Measurements from ENCODE around the gene HILPDA. TPM values are rescaled to one million over a fixed set of nuclear protein-coding genes. Genes with fewer than 3 reads are reported as not detected.
A peak's percentile ranks its signal among the peaks of the same experiment; 100 is the strongest.

The HILPDA gene
- total and polyA plus RNA-seq, 9 of the 15 experiments (the other 6 are each of a cell fraction or from before 2014, with no cell fraction given) = 8.3 to 71.8 (median 23.5) TPM

- TF ChIP-seq, protein P1, sequence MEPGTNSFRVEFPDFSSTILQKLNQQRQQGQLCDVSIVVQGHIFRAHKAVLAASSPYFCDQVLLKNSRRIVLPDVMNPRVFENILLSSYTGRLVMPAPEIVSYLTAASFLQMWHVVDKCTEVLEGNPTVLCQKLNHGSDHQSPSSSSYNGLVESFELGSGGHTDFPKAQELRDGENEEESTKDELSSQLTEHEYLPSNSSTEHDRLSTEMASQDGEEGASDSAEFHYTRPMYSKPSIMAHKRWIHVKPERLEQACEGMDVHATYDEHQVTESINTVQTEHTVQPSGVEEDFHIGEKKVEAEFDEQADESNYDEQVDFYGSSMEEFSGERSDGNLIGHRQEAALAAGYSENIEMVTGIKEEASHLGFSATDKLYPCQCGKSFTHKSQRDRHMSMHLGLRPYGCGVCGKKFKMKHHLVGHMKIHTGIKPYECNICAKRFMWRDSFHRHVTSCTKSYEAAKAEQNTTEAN (CRISPR knock-in tag; IDR thresholded peaks at IDR 0.05) = peak; percentile 21; the same call in 1 of the 2 replicates
- no peak for TF ChIP-seq SMAD2 (IDR thresholded peaks at IDR 0.05; ENCODE audit: low read depth, low read length)
- TF ChIP-seq KLF10 (CRISPR knock-in tag; IDR thresholded peaks at IDR 0.05) = 0 out of 2 replicates have a peak, but pooled peaks have one; percentile 28
- no peak for TF ChIP-seq SIX5 (IDR thresholded peaks at IDR 0.05; ENCODE audit: borderline replicate concordance in 1 of 2, insufficient read depth in 1 of 2, low read depth in 1 of 2, low read length in 2 of 2)
- TF ChIP-seq SIN3A (IDR thresholded peaks at IDR 0.05; ENCODE audit: borderline replicate concordance in 2 of 2, control insufficient read depth in 1 of 2, low read depth in 2 of 2, low read length in 2 of 2) = peak in 1 of 2 experiments; percentile 25; a peak in 1 of 4 replicates
- TF ChIP-seq SRSF9 (IDR thresholded peaks at IDR 0.05; ENCODE audit: borderline replicate concordance, low read depth, low read length) = no peak
- peak; percentile 60; the same call in 1 of the 2 replicates for TF ChIP-seq ZNF764 (CRISPR knock-in tag; IDR thresholded peaks at IDR 0.05; ENCODE audit: low read depth)
- TF ChIP-seq, protein P2, sequence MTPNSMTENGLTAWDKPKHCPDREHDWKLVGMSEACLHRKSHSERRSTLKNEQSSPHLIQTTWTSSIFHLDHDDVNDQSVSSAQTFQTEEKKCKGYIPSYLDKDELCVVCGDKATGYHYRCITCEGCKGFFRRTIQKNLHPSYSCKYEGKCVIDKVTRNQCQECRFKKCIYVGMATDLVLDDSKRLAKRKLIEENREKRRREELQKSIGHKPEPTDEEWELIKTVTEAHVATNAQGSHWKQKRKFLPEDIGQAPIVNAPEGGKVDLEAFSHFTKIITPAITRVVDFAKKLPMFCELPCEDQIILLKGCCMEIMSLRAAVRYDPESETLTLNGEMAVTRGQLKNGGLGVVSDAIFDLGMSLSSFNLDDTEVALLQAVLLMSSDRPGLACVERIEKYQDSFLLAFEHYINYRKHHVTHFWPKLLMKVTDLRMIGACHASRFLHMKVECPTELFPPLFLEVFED (CRISPR knock-in tag; conservative IDR thresholded peaks at IDR 0.05) = peak; percentile 63; the same call in 1 of the 2 replicates
- TF ChIP-seq KDM4B (IDR thresholded peaks at IDR 0.05; ENCODE audit: borderline replicate concordance in 2 of 2, low read depth in 1 of 2) = no peak; a peak in 1 of 4 replicates
- peak; percentile 44; the same call in 1 of the 2 replicates for TF ChIP-seq DEAF1 (CRISPR knock-in tag; IDR thresholded peaks at IDR 0.05)
- 0 out of 2 replicates have a peak, but pooled peaks have one; percentile 69 for TF ChIP-seq MIER1 (IDR thresholded peaks at IDR 0.05; ENCODE audit: low read depth)
- TF ChIP-seq CTCFL (IDR thresholded peaks at IDR 0.05; ENCODE audit: borderline replicate concordance, insufficient read depth, low read depth, low read length, poor library complexity, severe bottlenecking) = peak; percentile 0
Measured at GRCh38 chr7:128454808-128455542, 703 bp upstream of the HILPDA start (continued).

Data from K562 (cell line).